HCT116 (cell line): Measurements from ENCODE around the gene RIMOC1. TPM values are rescaled to one million over a fixed set of nuclear protein-coding genes. Genes with fewer than 3 reads are reported as not detected.

Experiments used
- ATAC-seq: fragments of 200-7000 bp; cut with Tn5 transposase; 2 replicates; pipeline ENCODE4 v1.9.1; 2020; ENCODE audit warnings: mild to moderate bottlenecking, moderate library complexity
- BruUV-seq: library from RNA; stranded (reverse); fragments of 400-500 nt; replicated peaks from 2 replicates; lab custom pipeline; 2021; lab: Mats Ljungman, UMichigan
- CTCF ChIA-PET: fragments of 300-600 bp; sonication (Branson Sonifier 250); formaldehyde crosslinking; loops from one replicate; lab custom pipeline; 2021; ENCODE audit warnings: antibody characterized with exemption; lab: Charles Lee
- POLR2A ChIA-PET: fragments of 300-600, 350-600 bp; sonication (Branson Sonifier 250); formaldehyde crosslinking; loops from one replicate; lab custom pipeline; 2021; ENCODE audit warnings: antibody characterized with exemption; lab: Charles Lee
- RAD21 ChIA-PET, 2 experiments: fragments of 300-600 bp; sonication (Branson Sonifier 250); formaldehyde crosslinking; loops; one replicate each; lab custom pipeline; 2023; ENCODE audit warnings: low total read pairs in 2 of 2; ENCODE audit not compliant: uncharacterized antibody in 2 of 2, unreplicated experiment in 2 of 2, low non-redundant PET in 1 of 2; lab: Charles Lee
- DNase-seq: peaks from one replicate; pipeline ENCODE4 v3.0.0-alpha.2; 2010; ENCODE audit warnings: low read depth, low spot score
- H2AFZ ChIP-seq: fragments of 200-600 bp; shearing (Covaris generic), sonication (generic); 2 replicates; pipeline ENCODE4 v1.6.1; 2017; ENCODE audit warnings: low read depth, mixed run types, mixed read lengths, antibody characterized with exemption, low read length; ENCODE audit not compliant: poor library complexity, severe bottlenecking
- H3K27ac ChIP-seq: 2 replicates; pipeline ENCODE4 v1.5.1; 2012; ENCODE audit warnings: low read depth, low read length
- H3K27me3 ChIP-seq: fragments of 200-600 bp; sonication (generic); 2 replicates; pipeline ENCODE4 v1.6.1; 2016; ENCODE audit warnings: mixed run types, low read length, mixed read lengths; ENCODE audit not compliant: insufficient read depth
- H3K36me3 ChIP-seq, 2 experiments: fragments of 200-500 bp in 1 of 2; fragments of 200-600 bp in 1 of 2; sonication (Bioruptor generic) in 1 of 2; sonication (generic) in 1 of 2; 2 replicates each; pipeline versions ENCODE4 v1.5.1 to v1.6.1; 2014 to 2016; ENCODE audit warnings: low read length in 2 of 2, inconsistent platforms in 1 of 2, mixed read lengths in 1 of 2, mixed run types in 1 of 2; ENCODE audit not compliant: insufficient read depth in 2 of 2, control insufficient read depth in 1 of 2
- H3K4me1 ChIP-seq, 2 experiments: fragments of 200-600 bp in 1 of 2; sonication (generic) in 1 of 2; 2 replicates each; pipeline versions ENCODE4 v1.5.1 to v1.6.1; 2012 to 2017; ENCODE audit warnings: low read length in 2 of 2, inconsistent platforms in 1 of 2, mild to moderate bottlenecking in 1 of 2, mixed read lengths in 1 of 2, mixed run types in 1 of 2, moderate library complexity in 1 of 2; ENCODE audit not compliant: insufficient read depth in 2 of 2, control insufficient read depth in 1 of 2
- H3K4me2 ChIP-seq: fragments of 200-600 bp; sonication (generic); 2 replicates; pipeline ENCODE4 v1.6.1; 2017; ENCODE audit warnings: mixed run types, low read length, mixed read lengths
- H3K4me3 ChIP-seq, 2 experiments: fragments of 200-600 bp in 1 of 2; sonication (generic) in 1 of 2; replicated peaks in 1 of 2; 2 replicates each; pipeline ENCODE4 v1.5.1; 2011 to 2016; ENCODE audit warnings: low read length in 2 of 2, control low read depth in 1 of 2, low read depth in 1 of 2, mild to moderate bottlenecking in 1 of 2, mixed read lengths in 1 of 2, mixed run types in 1 of 2
- H3K79me2 ChIP-seq: fragments of 200-600 bp; sonication (generic); 2 replicates; pipeline ENCODE4 v1.6.1; 2017; ENCODE audit warnings: mild to moderate bottlenecking, mixed run types, low read length, moderate library complexity, mixed read lengths; ENCODE audit not compliant: insufficient read depth
- H3K9ac ChIP-seq: fragments of 200-600 bp; sonication (generic); 2 replicates; pipeline ENCODE4 v1.6.1; 2016; ENCODE audit warnings: low read length, mixed read lengths
- H3K9me2 ChIP-seq: fragments of 200-600 bp; sonication (generic), shearing (Covaris generic); 2 replicates; pipeline ENCODE4 v1.6.1; 2017; ENCODE audit warnings: mixed run types, mild to moderate bottlenecking, moderate library complexity; ENCODE audit not compliant: insufficient read depth
- H3K9me3 ChIP-seq, 2 experiments: fragments of 200-500 bp in 1 of 2; fragments of 200-600 bp in 1 of 2; sonication (Bioruptor generic) in 1 of 2; sonication (generic) in 1 of 2; 2 replicates each; pipeline ENCODE4 v1.6.1; 2014 to 2017; ENCODE audit warnings: low read length in 2 of 2, mixed read lengths in 2 of 2, inconsistent platforms in 1 of 2, low read depth in 1 of 2, mild to moderate bottlenecking in 1 of 2, mixed run types in 1 of 2, moderate library complexity in 1 of 2; ENCODE audit not compliant: control insufficient read depth in 1 of 2, insufficient read depth in 1 of 2
- H4K20me1 ChIP-seq: fragments of 200-600 bp; sonication (generic), shearing (Covaris generic); 2 replicates; pipeline ENCODE4 v1.6.1; 2017; ENCODE audit warnings: mixed run types, mild to moderate bottlenecking, moderate library complexity; ENCODE audit not compliant: insufficient read depth
- CEBPB ChIP-seq: IDR thresholded peaks from 2 replicates; pipeline ENCODE4 v1.6.1; 2012; ENCODE audit warnings: low read depth
- SIN3A ChIP-seq: IDR thresholded peaks from 2 replicates; pipeline ENCODE4 v1.6.1; 2012; ENCODE audit warnings: low read depth
- SP1 ChIP-seq: IDR thresholded peaks from 2 replicates; pipeline ENCODE4 v1.6.1; 2012; ENCODE audit warnings: low read depth
- SRF ChIP-seq: IDR thresholded peaks from 2 replicates; pipeline ENCODE4 v1.6.1; 2012; ENCODE audit warnings: low read depth
- intact Hi-C: fragments of 100-400 bp; cut with micrococcal nuclease; formaldehyde crosslinking; loops from 2 replicates; pipeline ENCODE4 v1.10.0; 2022
- total RNA-seq: library from RNA; stranded (reverse); gene quantifications from one replicate; pipeline ENCODE4 v1.2.1, GENCODE V29; 2021; ENCODE audit not compliant: unreplicated experiment
- TF ChIP-seq, protein P1 (sequence below), 3 experiments: fragments of 200-600 bp in 1 of 3; sonication (generic) in 1 of 3; IDR thresholded peaks in 2 of 3; conservative IDR thresholded peaks in 1 of 3; 2 replicates each; pipeline ENCODE4 v1.5.1; 2012 to 2017; ENCODE audit warnings: low read depth in 2 of 3, low read length in 2 of 3, antibody characterized with exemption in 1 of 3, borderline replicate concordance in 1 of 3, control low read depth in 1 of 3, mild to moderate bottlenecking in 1 of 3, mixed read lengths in 1 of 3, mixed run types in 1 of 3, moderate library complexity in 1 of 3; ENCODE audit not compliant: insufficient read depth in 1 of 3
- TF ChIP-seq, protein P2 (sequence below): IDR thresholded peaks from 2 replicates; pipeline ENCODE4 v1.6.1; 2012; ENCODE audit warnings: low read depth
- TF ChIP-seq, protein P3 (sequence below): IDR thresholded peaks from 2 replicates; pipeline ENCODE4 v1.6.1; 2012

RIMOC1 gene
- total RNA-seq, 1 experiment from 2014 or later, result 28.2 TPM

DNA sequence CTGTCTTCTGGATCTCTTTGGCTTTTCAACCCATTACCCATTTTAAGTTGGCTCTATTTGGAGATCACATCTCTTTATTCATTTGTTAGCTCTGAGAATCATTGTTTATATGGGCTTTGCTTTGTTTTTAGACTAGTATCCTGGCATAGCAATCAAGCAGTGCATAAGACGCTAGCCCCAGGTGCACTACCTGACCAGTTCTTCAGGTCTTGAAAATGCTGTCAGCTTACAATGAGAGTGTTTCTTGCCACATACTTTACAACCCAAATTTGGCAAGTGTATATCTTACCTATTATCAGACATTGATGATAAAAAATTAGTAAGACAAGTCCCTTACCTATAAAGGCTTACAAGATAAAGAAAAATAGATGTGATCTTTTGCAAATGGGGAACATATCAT is 46.2 kb upstream of the RIMOC1 start:
- H4K20me1 ChIP-seq, result no peaks in the 10 kb centered on the region; the same call in 1 of the 2 replicates
- H3K79me2 ChIP-seq, result peaks cover 1% of the 10 kb centered on the region
- no peak overlapping the region for H3K27ac ChIP-seq
- ATAC-seq (no peak), DNase-seq (no peak)
- H3K9me2 ChIP-seq, result no peaks in the 10 kb centered on the region
- H3K4me2 ChIP-seq, result no peak overlapping the region
- BruUV-seq, result no TSS peak
- no peak overlapping the region for H3K4me3 ChIP-seq
- no peaks in the 10 kb centered on the region for H3K4me1 ChIP-seq
- CTCF ChIA-PET, result interaction anchor here (0.9 to 7.3 kb wide), 3 partner anchors 199 to 1032 kb away, joined by 4 to 98 read pairs (median 14); no protein-coding TSS in a partner anchor
- intact Hi-C loops, result loop anchor here (2.0 to 5.0 kb wide), 4 partner anchors 564 to 1031 kb away; partner anchors contain the start of gene GHR
- H3K9ac ChIP-seq, result no peak overlapping the region
- peaks cover 0 to 18% of the 10 kb centered on the region in 2 experiments; a peak in 2 of 4 replicates for H3K36me3 ChIP-seq
- no peaks in the 10 kb centered on the region for H3K27me3 ChIP-seq
- H3K9me3 ChIP-seq, result no peaks in the 10 kb centered on the region
- POLR2A ChIA-PET, result interaction anchor here (0.9 kb wide), 1 partner anchor 1032 kb away, joined by 4 read pairs; no protein-coding TSS in a partner anchor
- RAD21 ChIA-PET, result interaction anchor here in 1 of 2 experiments (2.0 kb wide), 1 partner anchor 199 kb away, joined by 14 read pairs; no protein-coding TSS in a partner anchor
- H2AFZ ChIP-seq, result no peak overlapping the region
- TF ChIP-seq, protein P1, sequence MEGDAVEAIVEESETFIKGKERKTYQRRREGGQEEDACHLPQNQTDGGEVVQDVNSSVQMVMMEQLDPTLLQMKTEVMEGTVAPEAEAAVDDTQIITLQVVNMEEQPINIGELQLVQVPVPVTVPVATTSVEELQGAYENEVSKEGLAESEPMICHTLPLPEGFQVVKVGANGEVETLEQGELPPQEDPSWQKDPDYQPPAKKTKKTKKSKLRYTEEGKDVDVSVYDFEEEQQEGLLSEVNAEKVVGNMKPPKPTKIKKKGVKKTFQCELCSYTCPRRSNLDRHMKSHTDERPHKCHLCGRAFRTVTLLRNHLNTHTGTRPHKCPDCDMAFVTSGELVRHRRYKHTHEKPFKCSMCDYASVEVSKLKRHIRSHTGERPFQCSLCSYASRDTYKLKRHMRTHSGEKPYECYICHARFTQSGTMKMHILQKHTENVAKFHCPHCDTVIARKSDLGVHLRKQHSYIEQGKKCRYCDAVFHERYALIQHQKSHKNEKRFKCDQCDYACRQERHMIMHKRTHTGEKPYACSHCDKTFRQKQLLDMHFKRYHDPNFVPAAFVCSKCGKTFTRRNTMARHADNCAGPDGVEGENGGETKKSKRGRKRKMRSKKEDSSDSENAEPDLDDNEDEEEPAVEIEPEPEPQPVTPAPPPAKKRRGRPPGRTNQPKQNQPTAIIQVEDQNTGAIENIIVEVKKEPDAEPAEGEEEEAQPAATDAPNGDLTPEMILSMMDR (IDR thresholded peaks at IDR 0.05 in 2 of 3, conservative IDR thresholded peaks at IDR 0.05 in 1 of 3; ENCODE audit: borderline replicate concordance in 1 of 3, insufficient read depth in 1 of 3, low read depth in 2 of 3, low read length in 2 of 3), result no peak
- TF ChIP-seq SP1, result no peak
- TF ChIP-seq, protein P2, sequence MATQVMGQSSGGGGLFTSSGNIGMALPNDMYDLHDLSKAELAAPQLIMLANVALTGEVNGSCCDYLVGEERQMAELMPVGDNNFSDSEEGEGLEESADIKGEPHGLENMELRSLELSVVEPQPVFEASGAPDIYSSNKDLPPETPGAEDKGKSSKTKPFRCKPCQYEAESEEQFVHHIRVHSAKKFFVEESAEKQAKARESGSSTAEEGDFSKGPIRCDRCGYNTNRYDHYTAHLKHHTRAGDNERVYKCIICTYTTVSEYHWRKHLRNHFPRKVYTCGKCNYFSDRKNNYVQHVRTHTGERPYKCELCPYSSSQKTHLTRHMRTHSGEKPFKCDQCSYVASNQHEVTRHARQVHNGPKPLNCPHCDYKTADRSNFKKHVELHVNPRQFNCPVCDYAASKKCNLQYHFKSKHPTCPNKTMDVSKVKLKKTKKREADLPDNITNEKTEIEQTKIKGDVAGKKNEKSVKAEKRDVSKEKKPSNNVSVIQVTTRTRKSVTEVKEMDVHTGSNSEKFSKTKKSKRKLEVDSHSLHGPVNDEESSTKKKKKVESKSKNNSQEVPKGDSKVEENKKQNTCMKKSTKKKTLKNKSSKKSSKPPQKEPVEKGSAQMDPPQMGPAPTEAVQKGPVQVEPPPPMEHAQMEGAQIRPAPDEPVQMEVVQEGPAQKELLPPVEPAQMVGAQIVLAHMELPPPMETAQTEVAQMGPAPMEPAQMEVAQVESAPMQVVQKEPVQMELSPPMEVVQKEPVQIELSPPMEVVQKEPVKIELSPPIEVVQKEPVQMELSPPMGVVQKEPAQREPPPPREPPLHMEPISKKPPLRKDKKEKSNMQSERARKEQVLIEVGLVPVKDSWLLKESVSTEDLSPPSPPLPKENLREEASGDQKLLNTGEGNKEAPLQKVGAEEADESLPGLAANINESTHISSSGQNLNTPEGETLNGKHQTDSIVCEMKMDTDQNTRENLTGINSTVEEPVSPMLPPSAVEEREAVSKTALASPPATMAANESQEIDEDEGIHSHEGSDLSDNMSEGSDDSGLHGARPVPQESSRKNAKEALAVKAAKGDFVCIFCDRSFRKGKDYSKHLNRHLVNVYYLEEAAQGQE, result no peak
- no peak for TF ChIP-seq CEBPB
- TF ChIP-seq SRF, result no peak
- TF ChIP-seq SIN3A, result no peak
- TF ChIP-seq, protein P3, sequence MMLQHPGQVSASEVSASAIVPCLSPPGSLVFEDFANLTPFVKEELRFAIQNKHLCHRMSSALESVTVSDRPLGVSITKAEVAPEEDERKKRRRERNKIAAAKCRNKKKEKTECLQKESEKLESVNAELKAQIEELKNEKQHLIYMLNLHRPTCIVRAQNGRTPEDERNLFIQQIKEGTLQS, result no peak
